ENCODE data around the gene PTN.

GRCh38 chr7:137272249-137272648 lies 71.3 kb downstream of the PTN start:
- no peak for TF ChIP-seq JUNB (IDR thresholded peaks at IDR 0.05)
- no peak for TF ChIP-seq ESRRA (IDR thresholded peaks at IDR 0.05; ENCODE audit: borderline replicate concordance, low read length)
- TF ChIP-seq RCOR1 (IDR thresholded peaks at IDR 0.05; ENCODE audit: low read depth, low read length), result no peak
